OCI-LY3 (cell line): ENCODE measurements around the gene CTAGE6.
"Not testable (repeated sequence)": the region's sequence is repeated elsewhere in the genome, so short reads cannot be mapped to it uniquely, and the experiment has no call there.

Experiments used
- EZH2phosphoT487 ChIP-seq: fragments of 200-600 bp; shearing (Covaris generic); IDR thresholded peaks from 2 replicates; pipeline ENCODE4 v1.6.1; 2018; ENCODE audit warnings: antibody characterized with exemption, mixed run types, low read depth
- TF ChIP-seq, protein P1 (sequence below): fragments of 200-600, 300-600 bp; sonication (generic); IDR thresholded peaks from 2 replicates; pipeline ENCODE4 v1.5.1; 2014; ENCODE audit warnings: antibody characterized with exemption, low read length, low read depth

DNA sequence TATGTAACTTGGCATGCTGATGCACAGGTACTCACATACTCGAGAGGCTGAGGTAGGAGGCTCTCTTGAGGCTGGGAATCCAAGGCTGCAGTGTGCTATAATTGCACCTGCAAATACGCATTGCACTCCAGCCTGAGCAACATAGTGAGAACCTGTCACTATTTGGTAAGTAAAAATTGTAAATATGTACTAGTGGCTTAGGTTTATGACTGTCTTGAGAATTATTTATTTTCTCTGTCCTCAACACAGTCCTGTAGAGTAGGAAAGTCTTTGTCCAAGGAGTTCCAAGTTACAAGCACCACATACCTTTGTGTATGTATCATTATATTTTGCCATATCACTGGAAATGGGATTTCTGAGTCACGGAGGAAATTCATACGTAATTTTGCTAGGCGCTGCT is 45.1 kb downstream of the CTAGE6 start:
- TF ChIP-seq, protein P1, sequence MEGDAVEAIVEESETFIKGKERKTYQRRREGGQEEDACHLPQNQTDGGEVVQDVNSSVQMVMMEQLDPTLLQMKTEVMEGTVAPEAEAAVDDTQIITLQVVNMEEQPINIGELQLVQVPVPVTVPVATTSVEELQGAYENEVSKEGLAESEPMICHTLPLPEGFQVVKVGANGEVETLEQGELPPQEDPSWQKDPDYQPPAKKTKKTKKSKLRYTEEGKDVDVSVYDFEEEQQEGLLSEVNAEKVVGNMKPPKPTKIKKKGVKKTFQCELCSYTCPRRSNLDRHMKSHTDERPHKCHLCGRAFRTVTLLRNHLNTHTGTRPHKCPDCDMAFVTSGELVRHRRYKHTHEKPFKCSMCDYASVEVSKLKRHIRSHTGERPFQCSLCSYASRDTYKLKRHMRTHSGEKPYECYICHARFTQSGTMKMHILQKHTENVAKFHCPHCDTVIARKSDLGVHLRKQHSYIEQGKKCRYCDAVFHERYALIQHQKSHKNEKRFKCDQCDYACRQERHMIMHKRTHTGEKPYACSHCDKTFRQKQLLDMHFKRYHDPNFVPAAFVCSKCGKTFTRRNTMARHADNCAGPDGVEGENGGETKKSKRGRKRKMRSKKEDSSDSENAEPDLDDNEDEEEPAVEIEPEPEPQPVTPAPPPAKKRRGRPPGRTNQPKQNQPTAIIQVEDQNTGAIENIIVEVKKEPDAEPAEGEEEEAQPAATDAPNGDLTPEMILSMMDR = not testable (repeated sequence)
- not testable (repeated sequence) for TF ChIP-seq EZH2phosphoT487
